ENCODE measurements around the gene MMP15. TPM values are rescaled to one million over a fixed set of nuclear protein-coding genes. Genes with fewer than 3 reads are reported as not detected.
A peak's percentile ranks its signal among the peaks of the same experiment; 100 is the strongest.

The MMP15 gene
- total RNA-seq, 1 donor from 2014 or later = 78.7 TPM

GRCh38 chr16:57998486-57998885 lies 27.1 kb upstream of the MMP15 start:
- no peak for DNase-seq (ENCODE audit: low read depth)
- no peaks in the 10 kb centered on the region for H3K27me3 ChIP-seq (ENCODE audit: control insufficient read depth, insufficient read depth, low read length)
- no peak overlapping the region for H3K4me3 ChIP-seq (ENCODE audit: low read depth, low read length)
- TF ChIP-seq, protein P1, sequence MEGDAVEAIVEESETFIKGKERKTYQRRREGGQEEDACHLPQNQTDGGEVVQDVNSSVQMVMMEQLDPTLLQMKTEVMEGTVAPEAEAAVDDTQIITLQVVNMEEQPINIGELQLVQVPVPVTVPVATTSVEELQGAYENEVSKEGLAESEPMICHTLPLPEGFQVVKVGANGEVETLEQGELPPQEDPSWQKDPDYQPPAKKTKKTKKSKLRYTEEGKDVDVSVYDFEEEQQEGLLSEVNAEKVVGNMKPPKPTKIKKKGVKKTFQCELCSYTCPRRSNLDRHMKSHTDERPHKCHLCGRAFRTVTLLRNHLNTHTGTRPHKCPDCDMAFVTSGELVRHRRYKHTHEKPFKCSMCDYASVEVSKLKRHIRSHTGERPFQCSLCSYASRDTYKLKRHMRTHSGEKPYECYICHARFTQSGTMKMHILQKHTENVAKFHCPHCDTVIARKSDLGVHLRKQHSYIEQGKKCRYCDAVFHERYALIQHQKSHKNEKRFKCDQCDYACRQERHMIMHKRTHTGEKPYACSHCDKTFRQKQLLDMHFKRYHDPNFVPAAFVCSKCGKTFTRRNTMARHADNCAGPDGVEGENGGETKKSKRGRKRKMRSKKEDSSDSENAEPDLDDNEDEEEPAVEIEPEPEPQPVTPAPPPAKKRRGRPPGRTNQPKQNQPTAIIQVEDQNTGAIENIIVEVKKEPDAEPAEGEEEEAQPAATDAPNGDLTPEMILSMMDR (IDR thresholded peaks at IDR 0.05; ENCODE audit: insufficient read depth, low read length, poor library complexity, severe bottlenecking) = no peak
- peaks cover 3% of the 10 kb centered on the region for H3K36me3 ChIP-seq (ENCODE audit: control insufficient read depth, insufficient read depth, low read length)

DNA sequence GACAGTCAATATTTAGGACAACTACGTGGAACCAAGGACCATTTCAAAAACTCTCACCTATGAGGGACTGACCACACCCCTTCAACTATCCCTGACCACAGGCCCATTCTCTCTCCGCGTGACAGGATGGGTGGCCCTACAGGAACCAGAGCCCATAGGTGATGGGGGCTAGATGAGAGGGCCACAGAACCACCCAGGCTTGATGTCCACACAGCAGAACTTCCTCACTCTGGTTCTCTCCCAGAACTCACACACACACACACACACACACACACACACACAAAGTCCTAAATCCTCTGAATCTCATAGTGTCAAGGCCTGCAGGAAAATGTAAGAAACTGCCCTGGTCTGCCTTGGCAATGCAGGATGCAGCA lies 26.6 kb upstream of the MMP15 start:
- H3K36me3 ChIP-seq (ENCODE audit: control insufficient read depth, insufficient read depth, low read length) = peaks cover 1% of the 10 kb centered on the region
- TF ChIP-seq, protein P1 (IDR thresholded peaks at IDR 0.05; ENCODE audit: insufficient read depth, low read length, poor library complexity, severe bottlenecking) = no peak

GRCh38 chr16:57999366-57999970 lies 26.1 kb upstream of the MMP15 start:
- no peak for DNase-seq (ENCODE audit: low read depth)
- TF ChIP-seq, protein P1 (IDR thresholded peaks at IDR 0.05; ENCODE audit: insufficient read depth, low read length, poor library complexity, severe bottlenecking) = peak; percentile 22
- H3K4me3 ChIP-seq (ENCODE audit: low read depth, low read length) = peak overlapping the region; percentile 55
- H3K27me3 ChIP-seq (ENCODE audit: control insufficient read depth, insufficient read depth, low read length) = no peaks in the 10 kb centered on the region
- peaks cover 1% of the 10 kb centered on the region for H3K36me3 ChIP-seq (ENCODE audit: control insufficient read depth, insufficient read depth, low read length)

More for the DNA sequence above, 26.6 kb upstream of the MMP15 start:
- Histone ChIP-seq H3K27me3 (ENCODE audit: control insufficient read depth, insufficient read depth, low read length) (no peaks in the 10 kb centered on the region), H3K4me3 (ENCODE audit: low read depth, low read length) (no peak overlapping the region)
- DNase-seq (ENCODE audit: low read depth) = no peak

DNA sequence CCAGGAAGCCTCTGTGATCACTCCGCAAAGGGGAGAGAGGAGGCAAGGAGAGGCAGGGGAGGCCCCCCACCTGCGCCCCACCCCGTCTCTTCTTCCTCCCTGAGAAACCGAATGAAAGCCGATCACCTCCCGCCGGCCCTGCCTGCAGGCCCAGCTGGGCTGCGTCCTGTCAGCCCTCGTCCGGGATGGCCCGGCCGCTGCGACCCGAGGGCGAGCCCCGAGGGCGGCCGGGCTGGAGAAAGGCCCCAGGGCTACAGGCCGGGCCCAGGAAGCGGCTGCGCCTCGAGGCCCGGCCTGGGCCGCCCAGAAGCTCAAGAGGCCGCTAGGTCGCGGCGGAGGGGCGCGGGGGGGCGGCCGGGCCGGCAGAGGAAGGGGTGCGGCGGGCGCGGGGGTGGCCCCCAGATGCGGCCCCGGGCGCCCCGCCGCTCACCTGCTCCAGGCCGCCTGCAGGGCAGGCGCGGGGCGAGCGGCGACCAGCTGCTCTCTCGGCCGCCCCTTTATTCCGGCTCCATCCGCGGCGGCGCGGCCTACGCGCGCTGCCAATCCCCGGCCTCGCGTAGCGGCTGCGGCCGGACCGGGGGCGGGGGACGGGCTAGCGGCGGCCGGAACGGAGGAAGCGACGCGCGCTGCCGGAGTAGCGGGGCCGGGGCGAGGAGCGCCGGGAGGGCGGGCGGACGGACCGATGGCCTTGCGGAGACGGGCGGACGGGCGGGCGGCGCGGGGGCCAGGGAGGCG lies 25.4 kb upstream of the MMP15 start, which contains the start of gene ZNF319:
Gene ZNF319 (minus strand): TSS at position 702 of the 735 bp plus-strand sequence. CDS start 2,407 bp downstream, outside the sequence.
- DNase-seq (ENCODE audit: low read depth) = no peak
- TF ChIP-seq, protein P1 (IDR thresholded peaks at IDR 0.05; ENCODE audit: insufficient read depth, low read length, poor library complexity, severe bottlenecking) = no peak
- Histone ChIP-seq H3K27me3 (ENCODE audit: control insufficient read depth, insufficient read depth, low read length) (no peaks in the 10 kb centered on the region), H3K36me3 (ENCODE audit: control insufficient read depth, insufficient read depth, low read length) (peaks cover 1% of the 10 kb centered on the region), H3K4me3 (ENCODE audit: low read depth, low read length) (peak within 1 kb of the TSS; percentile 78)

DNA sequence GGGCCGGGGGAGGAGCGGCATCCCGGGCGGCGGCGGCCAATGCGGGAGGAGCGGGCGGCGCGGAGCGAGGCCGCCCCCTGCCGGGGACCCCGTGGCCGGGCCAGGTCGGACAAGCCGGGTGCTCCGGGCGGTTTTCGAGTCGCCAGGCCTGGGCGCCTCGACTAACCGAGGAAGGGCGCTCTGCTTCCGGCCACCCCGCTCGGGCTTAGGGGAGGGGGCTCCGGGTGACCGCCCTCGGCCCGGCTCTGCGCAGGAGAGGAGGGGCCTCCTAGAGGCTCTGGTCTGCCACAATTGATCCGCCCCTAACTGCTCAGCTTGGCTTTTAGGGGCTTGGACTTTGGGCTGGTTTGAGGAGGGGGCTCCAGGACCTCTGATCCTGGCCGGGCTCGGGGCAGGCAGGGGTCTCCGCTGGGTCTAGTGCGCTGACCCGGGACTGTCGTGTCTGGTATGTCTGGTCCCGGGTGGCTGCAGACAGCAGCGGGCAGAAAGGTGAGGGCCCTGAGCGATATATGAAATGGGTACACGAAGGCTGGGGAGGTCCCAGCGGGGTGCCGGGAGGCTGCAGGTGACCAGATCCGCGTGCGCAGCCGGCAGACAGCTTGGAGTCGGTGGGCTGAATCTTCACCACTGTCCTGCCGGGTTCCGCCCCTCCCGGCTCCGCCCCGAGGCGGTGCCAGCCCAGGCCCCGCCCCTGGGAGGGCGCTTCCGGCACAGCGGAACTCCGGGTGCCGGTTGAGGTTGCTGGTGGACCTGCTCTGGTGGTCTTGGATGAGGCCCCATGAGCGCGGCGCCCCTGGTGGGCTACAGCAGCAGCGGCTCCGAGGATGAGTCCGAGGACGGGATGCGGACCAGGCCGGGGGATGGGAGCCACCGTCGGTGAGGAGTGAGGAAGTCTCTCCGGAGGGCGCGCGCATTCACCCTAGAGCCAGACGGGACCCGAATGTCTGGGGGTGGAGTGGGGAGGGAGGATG lies 24.6 kb upstream of the MMP15 start, which contains the start of gene USB1:
Gene USB1 (plus strand): TSS at position 702 of the 971 bp plus-strand sequence. CDS start 77 bp downstream, at position 779.
- Histone ChIP-seq H3K4me3 (ENCODE audit: low read depth, low read length) (peak within 1 kb of the TSS; percentile 78), H3K36me3 (ENCODE audit: control insufficient read depth, insufficient read depth, low read length) (peaks cover 1% of the 10 kb centered on the region), H3K27me3 (ENCODE audit: control insufficient read depth, insufficient read depth, low read length) (no peaks in the 10 kb centered on the region)
- no peak for DNase-seq (ENCODE audit: low read depth)
- TF ChIP-seq, protein P1 (IDR thresholded peaks at IDR 0.05; ENCODE audit: insufficient read depth, low read length, poor library complexity, severe bottlenecking) = peak; percentile 36
